CD1c-positive myeloid dendritic cell (primary cell): ENCODE data around the gene EPM2A.

ENCODE experiments used
- DNase-seq: peaks from one replicate; pipeline ENCODE4 v3.0.0-alpha.2; 2016; ENCODE audit errors: extremely low spot score

The EPM2A gene

DNA sequence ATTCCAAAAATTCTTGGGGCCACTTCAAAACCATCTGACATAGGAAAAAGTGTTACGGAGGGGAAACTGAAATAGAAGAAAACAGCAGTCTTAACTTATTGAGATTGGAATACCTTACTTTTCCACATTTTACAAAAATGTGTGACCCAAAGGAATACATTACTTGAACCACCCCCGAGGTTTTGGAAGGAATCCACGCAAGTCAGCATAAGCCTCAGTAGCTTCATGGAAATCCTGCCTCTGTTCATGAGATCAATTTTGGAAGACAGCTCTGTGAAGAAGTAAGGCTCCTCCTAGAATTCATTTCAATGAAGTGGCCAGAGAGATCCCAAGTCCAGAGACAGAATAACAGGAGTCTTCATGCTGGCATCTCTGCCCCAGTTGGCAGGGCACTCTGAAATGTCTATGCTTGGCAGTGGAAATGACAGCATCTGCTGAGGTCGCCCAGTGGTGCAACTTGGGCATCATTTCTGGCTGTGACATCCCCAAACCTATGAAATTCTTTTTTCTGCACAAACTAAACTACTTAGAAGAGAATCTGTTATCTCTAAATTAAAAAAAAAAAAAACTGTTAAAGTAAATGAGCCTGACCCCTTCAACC lies 132.5 kb downstream of the EPM2A start:
- no peak for DNase-seq

- DNase-seq = no peak
Measured at GRCh38 chr6:145601397-145601796, 133.9 kb downstream of the EPM2A start.

DNA sequence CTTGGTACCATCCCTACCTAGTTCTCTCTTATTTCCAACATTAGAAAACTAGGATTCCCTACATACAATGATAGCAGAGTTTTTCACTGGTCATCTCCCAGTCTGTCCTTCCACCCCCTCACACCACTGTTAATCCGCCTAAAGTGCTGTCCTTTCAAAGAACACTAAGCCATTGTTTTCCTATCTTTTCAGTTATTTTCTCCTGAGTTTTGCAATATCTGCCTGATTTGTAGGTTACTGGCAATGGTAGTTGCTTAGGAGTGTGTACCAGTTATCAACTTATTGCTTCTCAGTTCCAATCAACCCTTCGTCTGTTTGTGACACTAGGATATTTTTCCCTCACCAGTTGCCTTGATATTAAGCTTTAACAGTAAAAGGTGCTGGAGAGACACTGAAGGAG lies 135.0 kb downstream of the EPM2A start:
- DNase-seq = no peak

DNA sequence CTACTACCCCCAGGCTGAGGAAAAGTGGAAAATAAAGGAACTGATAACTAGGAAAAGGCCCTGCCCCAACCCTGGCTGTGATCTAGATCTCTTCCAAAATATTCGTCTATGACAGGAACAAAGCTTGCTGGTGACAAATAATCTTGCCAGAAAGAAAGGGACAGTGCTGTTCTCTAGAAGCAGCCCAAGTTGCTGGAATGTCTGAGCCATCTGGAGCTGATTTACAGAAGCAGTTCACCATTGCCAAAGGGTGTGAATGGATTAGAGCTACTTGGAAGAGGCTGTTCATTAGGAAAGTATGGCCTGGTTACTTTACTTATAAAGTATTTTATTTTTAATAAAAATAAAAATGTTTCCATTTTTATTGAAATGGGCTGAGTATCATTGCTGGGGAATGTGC lies 146.3 kb downstream of the EPM2A start:
- no peak for DNase-seq

DNA sequence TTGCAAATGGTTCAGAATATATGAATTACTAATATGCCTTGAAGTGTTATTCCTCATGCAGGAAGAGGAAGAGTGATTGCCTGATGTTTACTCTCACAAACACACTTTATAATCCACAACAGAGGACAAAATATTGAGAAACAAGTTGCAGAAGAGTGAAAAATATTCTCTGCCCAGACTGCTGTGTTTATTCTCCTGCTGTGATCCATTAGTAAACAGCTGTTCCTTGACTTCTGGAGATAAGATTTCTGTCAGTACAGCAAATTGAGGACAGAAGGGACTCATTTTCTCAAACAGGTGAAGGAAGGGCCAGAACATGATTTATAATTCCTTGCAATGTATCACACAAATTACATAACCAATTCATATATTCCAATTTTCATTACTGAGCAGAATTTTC lies 148.0 kb downstream of the EPM2A start:
- no peak for DNase-seq

DNA sequence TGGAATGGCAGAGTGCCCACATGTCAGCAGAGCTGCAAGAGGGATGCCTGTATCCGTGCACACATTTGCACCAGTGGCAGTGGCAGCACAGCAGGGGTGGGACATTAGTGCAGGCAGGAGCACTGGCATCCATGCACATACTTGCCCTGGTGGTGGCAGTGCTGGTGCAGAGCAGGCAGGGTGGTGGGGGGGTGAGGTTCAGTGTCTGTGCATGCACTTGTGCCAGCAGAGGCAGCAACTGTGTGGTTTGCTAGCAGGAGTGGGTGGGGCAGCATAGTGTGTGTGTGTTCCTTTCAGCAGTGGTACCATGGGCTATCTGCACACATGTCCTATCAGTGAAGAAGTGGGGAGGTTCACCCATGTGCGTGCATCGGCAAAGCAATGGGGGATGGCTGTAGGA lies 151.6 kb downstream of the EPM2A start:
- no peak for DNase-seq
